Coronary artery (tissue), 2 donors: ENCODE data around the gene DPYSL5.

Source experiments
- DNase-seq: peaks from one replicate; pipeline ENCODE4 v3.0.0-alpha.2; 2017; ENCODE audit warnings: low spot score
- H3K27ac ChIP-seq, 2 donors: fragments of 200-600 bp; sonication (generic); one replicate each; pipeline ENCODE4 v1.5.1; 2016 to 2019
- H3K4me3 ChIP-seq: fragments of 200-600 bp; sonication (generic); 2 replicates; pipeline ENCODE4 v1.5.1; 2016; ENCODE audit warnings: mild to moderate bottlenecking, moderate library complexity
- TF ChIP-seq, protein P1 (sequence below): fragments of 200-600 bp; sonication (generic); IDR thresholded peaks from one replicate; pipeline ENCODE4 v1.5.1; 2019; ENCODE audit warnings: antibody characterized with exemption

Gene DPYSL5

GRCh38 chr2:26846334-26847306 is 1.3 kb upstream of the DPYSL5 start:
- Histone ChIP-seq H3K4me3 (peak overlapping the region; percentile 71), H3K27ac (no peak overlapping the region)
- TF ChIP-seq, protein P1, sequence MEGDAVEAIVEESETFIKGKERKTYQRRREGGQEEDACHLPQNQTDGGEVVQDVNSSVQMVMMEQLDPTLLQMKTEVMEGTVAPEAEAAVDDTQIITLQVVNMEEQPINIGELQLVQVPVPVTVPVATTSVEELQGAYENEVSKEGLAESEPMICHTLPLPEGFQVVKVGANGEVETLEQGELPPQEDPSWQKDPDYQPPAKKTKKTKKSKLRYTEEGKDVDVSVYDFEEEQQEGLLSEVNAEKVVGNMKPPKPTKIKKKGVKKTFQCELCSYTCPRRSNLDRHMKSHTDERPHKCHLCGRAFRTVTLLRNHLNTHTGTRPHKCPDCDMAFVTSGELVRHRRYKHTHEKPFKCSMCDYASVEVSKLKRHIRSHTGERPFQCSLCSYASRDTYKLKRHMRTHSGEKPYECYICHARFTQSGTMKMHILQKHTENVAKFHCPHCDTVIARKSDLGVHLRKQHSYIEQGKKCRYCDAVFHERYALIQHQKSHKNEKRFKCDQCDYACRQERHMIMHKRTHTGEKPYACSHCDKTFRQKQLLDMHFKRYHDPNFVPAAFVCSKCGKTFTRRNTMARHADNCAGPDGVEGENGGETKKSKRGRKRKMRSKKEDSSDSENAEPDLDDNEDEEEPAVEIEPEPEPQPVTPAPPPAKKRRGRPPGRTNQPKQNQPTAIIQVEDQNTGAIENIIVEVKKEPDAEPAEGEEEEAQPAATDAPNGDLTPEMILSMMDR: peak; percentile 71
- DNase-seq: no peak

- H3K27ac ChIP-seq: no peak overlapping the region
- TF ChIP-seq, protein P1: no peak
- DNase-seq: no peak
- peak overlapping the region; percentile 71 for H3K4me3 ChIP-seq
Measured at GRCh38 chr2:26847307-26847654, 651 bp upstream of the DPYSL5 start.

GRCh38 chr2:26848336-26849055 is 564 bp downstream of the DPYSL5 start:
- DNase-seq: no peak
- Histone ChIP-seq H3K4me3 (peak overlapping the region; percentile 71), H3K27ac (no peak overlapping the region)
- TF ChIP-seq, protein P1: no peak

GRCh38 chr2:26849056-26849999 is 1.4 kb downstream of the DPYSL5 start:
- TF ChIP-seq, protein P1: no peak
- DNase-seq: no peak
- no peak overlapping the region for H3K27ac ChIP-seq
- peak overlapping the region; percentile 71 for H3K4me3 ChIP-seq

DNA sequence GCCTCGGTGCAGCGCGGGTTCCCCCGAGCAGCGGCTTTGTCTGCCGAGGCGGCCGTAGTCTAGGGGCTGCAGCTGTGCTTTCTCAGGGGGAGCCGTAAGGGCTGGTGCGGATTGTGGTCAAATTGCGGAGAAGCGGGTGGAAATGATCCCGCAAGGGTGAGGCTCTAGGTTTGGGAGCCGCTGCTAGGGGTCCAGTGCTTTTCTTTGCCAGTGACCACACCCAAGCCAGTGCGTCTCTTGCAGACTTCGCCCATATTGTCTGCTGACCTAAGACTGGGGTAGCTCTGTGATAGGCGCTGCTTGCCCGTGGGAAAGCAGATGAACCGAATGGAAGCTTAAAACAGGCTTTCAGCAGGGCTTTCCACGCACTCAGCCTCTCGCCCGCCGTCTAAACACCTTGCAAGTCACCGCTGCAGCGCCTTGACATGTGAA is 2.1 kb downstream of the DPYSL5 start:
- H3K27ac ChIP-seq: no peak overlapping the region

DNA sequence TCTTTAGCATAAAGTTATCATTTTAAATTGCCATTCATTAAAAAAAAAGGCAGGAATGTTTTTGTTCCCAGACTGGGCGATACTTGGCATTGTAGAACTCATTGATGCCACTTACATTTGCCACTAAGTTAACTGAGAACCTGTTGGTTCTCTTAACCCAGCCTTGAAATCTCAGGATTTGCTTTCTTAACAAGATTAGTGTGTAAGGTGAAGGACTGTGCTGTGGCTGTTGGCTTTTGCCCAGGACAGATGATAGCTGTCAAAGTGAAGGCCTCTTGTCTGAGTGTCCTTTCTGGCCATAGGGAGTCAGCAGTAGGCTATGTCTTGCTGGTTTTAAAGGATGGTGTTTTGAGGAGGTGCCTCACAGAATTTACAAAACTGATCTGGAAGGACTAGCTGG is 2.6 kb downstream of the DPYSL5 start:
- H3K27ac ChIP-seq: no peak overlapping the region
- no peak for DNase-seq
- TF ChIP-seq, protein P1: no peak
- H3K4me3 ChIP-seq: no peak overlapping the region

More for the DNA sequence above, 2.1 kb downstream of the DPYSL5 start:
- no peak overlapping the region for H3K4me3 ChIP-seq
- TF ChIP-seq, protein P1: no peak
- DNase-seq: no peak
